ENCODE data around the gene PRIMPOL. TPM values are rescaled to one million over a fixed set of nuclear protein-coding genes. Genes with fewer than 3 reads are reported as not detected.

PRIMPOL gene, protein sequence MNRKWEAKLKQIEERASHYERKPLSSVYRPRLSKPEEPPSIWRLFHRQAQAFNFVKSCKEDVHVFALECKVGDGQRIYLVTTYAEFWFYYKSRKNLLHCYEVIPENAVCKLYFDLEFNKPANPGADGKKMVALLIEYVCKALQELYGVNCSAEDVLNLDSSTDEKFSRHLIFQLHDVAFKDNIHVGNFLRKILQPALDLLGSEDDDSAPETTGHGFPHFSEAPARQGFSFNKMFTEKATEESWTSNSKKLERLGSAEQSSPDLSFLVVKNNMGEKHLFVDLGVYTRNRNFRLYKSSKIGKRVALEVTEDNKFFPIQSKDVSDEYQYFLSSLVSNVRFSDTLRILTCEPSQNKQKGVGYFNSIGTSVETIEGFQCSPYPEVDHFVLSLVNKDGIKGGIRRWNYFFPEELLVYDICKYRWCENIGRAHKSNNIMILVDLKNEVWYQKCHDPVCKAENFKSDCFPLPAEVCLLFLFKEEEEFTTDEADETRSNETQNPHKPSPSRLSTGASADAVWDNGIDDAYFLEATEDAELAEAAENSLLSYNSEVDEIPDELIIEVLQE
- 14.6 and 21.5 TPM in 2 replicates for total RNA-seq

GRCh38 chr4:184649026-184649970 lies at the start of gene PRIMPOL, which contains the start of gene CASP3:
Gene PRIMPOL (plus strand): TSS chr4:184649738. CDS start chr4:184657141, 7,403 bp downstream.
Gene CASP3 (minus strand): TSS chr4:184649447. CDS start chr4:184638453, 10,994 bp downstream.

GRCh38 chr4:184733654-184734524 lies 84.4 kb downstream of the PRIMPOL start, which contains the start of gene CENPU:
Gene CENPU (minus strand): TSS chr4:184734096. CDS start chr4:184734062, 34 bp downstream.

Other genes starting within 250 kb of the PRIMPOL start
- 29.7 and 33.2 TPM in 2 replicates for gene IRF2, start 175.2 kb upstream of the PRIMPOL start, total RNA-seq
- gene CASP3, start 291 bp upstream of the PRIMPOL start, total RNA-seq = 17.9 and 23.1 TPM in 2 replicates
- 2.0 and 38.0 TPM in 2 replicates for gene CENPU, start 84.4 kb downstream of the PRIMPOL start, total RNA-seq
- gene ACSL1, start 176.2 kb downstream of the PRIMPOL start, total RNA-seq = 30.4 and 32.0 TPM in 2 replicates

Measured in smooth muscle cell of trachea (primary cell).